Prostate gland (tissue), 2 donors: ENCODE results near the gene SLC24A4.

Experiments
- POLR2A ChIP-seq: fragments of 450-650 bp; IDR thresholded peaks from one replicate; pipeline ENCODE4 v1.6.1; 2016; ENCODE audit warnings: antibody characterized with exemption, mild to moderate bottlenecking
- POLR2AphosphoS5 ChIP-seq: sonication (generic); formaldehyde crosslinking; IDR thresholded peaks from one replicate; pipeline ENCODE4 v1.6.1; 2017; ENCODE audit warnings: antibody characterized with exemption
- TF ChIP-seq, protein P1 (sequence below), 4 experiments: fragments of 200-600 bp in 2 of 4; fragments of 450-650 bp in 2 of 4; sonication (generic) in 2 of 4; IDR thresholded peaks; 1 replicate in 3 of 4; 2 replicates in 1 of 4; pipeline ENCODE4 v1.5.1; 2016 to 2019; ENCODE audit warnings: antibody characterized with exemption in 4 of 4, mild to moderate bottlenecking in 2 of 4, moderate library complexity in 2 of 4

DNA sequence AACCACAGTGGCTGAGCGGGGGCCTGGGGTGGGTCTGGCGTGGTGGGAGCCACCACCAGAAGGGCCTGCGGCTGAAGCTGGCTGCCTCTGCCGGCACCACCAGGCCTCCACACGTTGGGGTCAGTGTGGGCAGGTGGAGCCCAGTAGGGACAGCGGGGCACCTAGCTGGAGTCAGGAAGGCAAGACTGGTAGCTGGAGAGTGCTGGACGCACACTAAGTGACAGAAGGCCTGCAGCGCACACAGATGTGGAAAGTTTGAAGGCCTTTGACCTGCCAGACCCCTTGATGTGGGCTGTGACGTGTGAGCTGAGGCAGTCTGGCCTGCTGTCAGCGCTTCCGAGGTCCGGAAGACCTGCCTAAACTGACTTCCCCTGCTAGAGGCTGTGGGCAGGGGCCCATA lies 216.9 kb downstream of the SLC24A4 start:
- TF ChIP-seq POLR2AphosphoS5 (no peak), POLR2A (no peak)
- TF ChIP-seq, protein P1, sequence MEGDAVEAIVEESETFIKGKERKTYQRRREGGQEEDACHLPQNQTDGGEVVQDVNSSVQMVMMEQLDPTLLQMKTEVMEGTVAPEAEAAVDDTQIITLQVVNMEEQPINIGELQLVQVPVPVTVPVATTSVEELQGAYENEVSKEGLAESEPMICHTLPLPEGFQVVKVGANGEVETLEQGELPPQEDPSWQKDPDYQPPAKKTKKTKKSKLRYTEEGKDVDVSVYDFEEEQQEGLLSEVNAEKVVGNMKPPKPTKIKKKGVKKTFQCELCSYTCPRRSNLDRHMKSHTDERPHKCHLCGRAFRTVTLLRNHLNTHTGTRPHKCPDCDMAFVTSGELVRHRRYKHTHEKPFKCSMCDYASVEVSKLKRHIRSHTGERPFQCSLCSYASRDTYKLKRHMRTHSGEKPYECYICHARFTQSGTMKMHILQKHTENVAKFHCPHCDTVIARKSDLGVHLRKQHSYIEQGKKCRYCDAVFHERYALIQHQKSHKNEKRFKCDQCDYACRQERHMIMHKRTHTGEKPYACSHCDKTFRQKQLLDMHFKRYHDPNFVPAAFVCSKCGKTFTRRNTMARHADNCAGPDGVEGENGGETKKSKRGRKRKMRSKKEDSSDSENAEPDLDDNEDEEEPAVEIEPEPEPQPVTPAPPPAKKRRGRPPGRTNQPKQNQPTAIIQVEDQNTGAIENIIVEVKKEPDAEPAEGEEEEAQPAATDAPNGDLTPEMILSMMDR (IDR thresholded peaks at IDR 0.05) = no peak
